PC-9 (cell line): ENCODE results near the gene ABCC2.

Experiments
- EZH2 ChIP-seq: fragments of 200-600 bp; sonication (generic); IDR thresholded peaks from 2 replicates; pipeline ENCODE4 v1.8.0; 2017; ENCODE audit warnings: antibody characterized with exemption, low read depth
- TF ChIP-seq, protein P1 (sequence below): fragments of 200-600 bp; sonication (generic); conservative IDR thresholded peaks from 2 replicates; pipeline ENCODE4 v1.6.1; 2017; ENCODE audit warnings: mixed run types, antibody characterized with exemption, mild to moderate bottlenecking, moderate library complexity

DNA sequence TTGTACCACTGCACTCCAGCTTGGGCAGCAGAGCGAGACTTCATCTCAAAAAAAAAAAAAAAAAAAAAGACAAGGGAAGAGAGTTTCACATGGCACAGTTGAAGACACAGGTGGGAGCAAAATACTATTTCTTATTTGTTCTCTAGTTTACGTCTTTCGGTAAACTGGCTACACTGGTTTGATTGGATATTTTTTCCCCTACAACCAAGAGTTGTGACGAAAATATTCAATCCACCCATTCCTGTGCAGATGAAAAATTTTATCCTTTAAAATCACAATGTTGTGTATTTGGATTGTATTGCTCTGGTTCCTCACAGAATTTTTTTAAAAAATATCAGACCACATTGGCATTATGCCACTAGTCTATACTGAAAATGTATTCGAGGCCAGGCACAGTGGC, 14.5 kb upstream of the ABCC2 start:
- TF ChIP-seq, protein P1, sequence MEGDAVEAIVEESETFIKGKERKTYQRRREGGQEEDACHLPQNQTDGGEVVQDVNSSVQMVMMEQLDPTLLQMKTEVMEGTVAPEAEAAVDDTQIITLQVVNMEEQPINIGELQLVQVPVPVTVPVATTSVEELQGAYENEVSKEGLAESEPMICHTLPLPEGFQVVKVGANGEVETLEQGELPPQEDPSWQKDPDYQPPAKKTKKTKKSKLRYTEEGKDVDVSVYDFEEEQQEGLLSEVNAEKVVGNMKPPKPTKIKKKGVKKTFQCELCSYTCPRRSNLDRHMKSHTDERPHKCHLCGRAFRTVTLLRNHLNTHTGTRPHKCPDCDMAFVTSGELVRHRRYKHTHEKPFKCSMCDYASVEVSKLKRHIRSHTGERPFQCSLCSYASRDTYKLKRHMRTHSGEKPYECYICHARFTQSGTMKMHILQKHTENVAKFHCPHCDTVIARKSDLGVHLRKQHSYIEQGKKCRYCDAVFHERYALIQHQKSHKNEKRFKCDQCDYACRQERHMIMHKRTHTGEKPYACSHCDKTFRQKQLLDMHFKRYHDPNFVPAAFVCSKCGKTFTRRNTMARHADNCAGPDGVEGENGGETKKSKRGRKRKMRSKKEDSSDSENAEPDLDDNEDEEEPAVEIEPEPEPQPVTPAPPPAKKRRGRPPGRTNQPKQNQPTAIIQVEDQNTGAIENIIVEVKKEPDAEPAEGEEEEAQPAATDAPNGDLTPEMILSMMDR = no peak
- TF ChIP-seq EZH2 = no peak
